GM23338 (cell line): ENCODE measurements around the gene DTL. TPM values are rescaled to one million over a fixed set of nuclear protein-coding genes. Genes with fewer than 3 reads are reported as not detected.

Source experiments
- ATAC-seq: fragments of 200-7000 bp; cut with Tn5 transposase; 3 replicates; pipeline ENCODE4 v1.9.1; 2020
- DNase-seq: peaks from one replicate; pipeline ENCODE4 v3.0.0-alpha.2; 2015; ENCODE audit warnings: low spot score
- H2AFZ ChIP-seq: fragments of 200-600 bp; sonication (generic); 2 replicates; pipeline ENCODE4 v1.8.0; 2016; ENCODE audit warnings: antibody characterized with exemption, mild to moderate bottlenecking, moderate library complexity
- H3F3A ChIP-seq: fragments of 200-600 bp; sonication (generic); replicated peaks from 2 replicates; pipeline ENCODE4 v1.8.0; 2017; ENCODE audit warnings: antibody characterized with exemption, mixed run types, low read depth
- H3K27ac ChIP-seq: fragments of 200-600 bp; sonication (generic); 2 replicates; pipeline ENCODE4 v1.6.1; 2016; ENCODE audit warnings: low read depth
- H3K27me3 ChIP-seq: fragments of 200-600 bp; sonication (generic); 2 replicates; pipeline ENCODE4 v1.8.0; 2016; ENCODE audit warnings: mild to moderate bottlenecking, mixed run types, moderate library complexity; ENCODE audit not compliant: insufficient read depth
- H3K36me3 ChIP-seq: fragments of 200-600 bp; sonication (generic); 2 replicates; pipeline ENCODE4 v1.8.0; 2016; ENCODE audit warnings: mild to moderate bottlenecking; ENCODE audit not compliant: insufficient read depth
- H3K4me1 ChIP-seq: fragments of 200-600 bp; sonication (generic); 2 replicates; pipeline ENCODE4 v1.8.0; 2016; ENCODE audit warnings: mild to moderate bottlenecking, moderate library complexity; ENCODE audit not compliant: insufficient read depth
- H3K4me2 ChIP-seq: fragments of 200-600 bp; sonication (generic); 2 replicates; pipeline ENCODE4 v1.7.1; 2017; ENCODE audit warnings: mixed run types
- H3K4me3 ChIP-seq: fragments of 200-600 bp; sonication (generic); 2 replicates; pipeline ENCODE4 v1.6.1; 2016; ENCODE audit warnings: mixed run types
- H3K79me2 ChIP-seq: fragments of 200-600 bp; sonication (generic); replicated peaks from 2 replicates; pipeline ENCODE4 v1.8.0; 2017; ENCODE audit warnings: mild to moderate bottlenecking; ENCODE audit not compliant: insufficient read depth
- H3K9me2 ChIP-seq: fragments of 200-600 bp; sonication (generic); 2 replicates; pipeline ENCODE4 v1.8.0; 2017; ENCODE audit not compliant: insufficient read depth
- H4K20me1 ChIP-seq: fragments of 200-600 bp; sonication (generic); replicated peaks from 2 replicates; pipeline ENCODE4 v1.8.0; 2017; ENCODE audit warnings: mild to moderate bottlenecking; ENCODE audit not compliant: insufficient read depth
- H3K27ac Mint-ChIP-seq: 2 replicates; pipeline ENCODE4 v1.8.0; 2020; ENCODE audit warnings: inconsistent platforms, mild to moderate bottlenecking, moderate library complexity, mixed read lengths
- H3K27me3 Mint-ChIP-seq: 3 replicates; pipeline ENCODE4 v1.8.0; 2022; ENCODE audit warnings: low read depth, mild to moderate bottlenecking, moderate library complexity, mixed read lengths, inconsistent platforms; ENCODE audit not compliant: insufficient read depth, poor library complexity
- H3K36me3 Mint-ChIP-seq: 3 replicates; pipeline ENCODE4 v1.8.0; 2021; ENCODE audit warnings: low read depth, mild to moderate bottlenecking, inconsistent platforms, moderate library complexity, mixed read lengths
- H3K4me1 Mint-ChIP-seq: 3 replicates; pipeline ENCODE4 v1.8.0; 2020; ENCODE audit warnings: mild to moderate bottlenecking, inconsistent platforms, mixed read lengths
- H3K4me3 Mint-ChIP-seq: 3 replicates; pipeline ENCODE4 v1.8.0; 2021; ENCODE audit warnings: moderate library complexity, mild to moderate bottlenecking, inconsistent platforms, mixed read lengths
- H3K9me3 Mint-ChIP-seq: 3 replicates; pipeline ENCODE4 v1.8.0; 2020; ENCODE audit warnings: moderate library complexity, mild to moderate bottlenecking, inconsistent platforms, mixed read lengths
- EZH2 ChIP-seq: fragments of 200-600 bp; sonication (generic); IDR thresholded peaks from one replicate; pipeline ENCODE4 v1.8.0; 2017; ENCODE audit warnings: antibody characterized with exemption, mild to moderate bottlenecking, low read depth; ENCODE audit not compliant: unreplicated experiment
- EZH2phosphoT487 ChIP-seq: fragments of 200-600 bp; sonication (generic); IDR thresholded peaks from one replicate; pipeline ENCODE4 v1.8.1; 2018; ENCODE audit warnings: antibody characterized with exemption; ENCODE audit not compliant: unreplicated experiment
- JUNB ChIP-seq: IDR thresholded peaks from one replicate; pipeline ENCODE4 v1.6.1; 2016; ENCODE audit warnings: antibody characterized with exemption; ENCODE audit not compliant: unreplicated experiment
- NANOG ChIP-seq: IDR thresholded peaks from 2 replicates; pipeline ENCODE4 v1.6.1; 2016; ENCODE audit warnings: antibody characterized with exemption, borderline replicate concordance
- POLR2AphosphoS5 ChIP-seq: IDR thresholded peaks from 2 replicates; pipeline ENCODE4 v1.6.1; 2016; ENCODE audit warnings: antibody characterized with exemption, low read depth
- REST ChIP-seq: IDR thresholded peaks from one replicate; pipeline ENCODE4 v1.6.1; 2018; ENCODE audit warnings: antibody characterized with exemption; ENCODE audit not compliant: unreplicated experiment
- STAT1 ChIP-seq: IDR thresholded peaks from one replicate; pipeline ENCODE4 v1.6.1; 2016; ENCODE audit warnings: antibody characterized with exemption; ENCODE audit not compliant: unreplicated experiment
- ZNF331 ChIP-seq: fragments of 250-450 bp; sonication (Bioruptor Pico); IDR thresholded peaks from 2 replicates; pipeline ENCODE4 v1.5.0; 2020; ENCODE audit warnings: low read depth, mild to moderate bottlenecking, moderate library complexity
- ZNF462 ChIP-seq: fragments of 250-450 bp; sonication (Bioruptor Pico); IDR thresholded peaks from 2 replicates; pipeline ENCODE4 v1.5.0; 2020; ENCODE audit warnings: mild to moderate bottlenecking, moderate library complexity
- polyA plus RNA-seq: library from polyadenylated mRNA; unstranded; fragments of >200 nt; fragmentation: Nextera tagmentation; extraction: Ambion mirVana; gene quantifications from 2 replicates; pipeline ENCODE4 v1.2.1, GENCODE V29; 2016
- total RNA-seq: library from RNA; depleted of rRNA; stranded (reverse); fragments of >200 nt; shearing (Covaris generic); gene quantifications from 2 replicates; pipeline ENCODE4 v1.2.3, GENCODE V29; 2014

DTL gene
- total and polyA plus RNA-seq, 2 experiments from 2014 or later: 26.5 to 58.8 TPM

DNA sequence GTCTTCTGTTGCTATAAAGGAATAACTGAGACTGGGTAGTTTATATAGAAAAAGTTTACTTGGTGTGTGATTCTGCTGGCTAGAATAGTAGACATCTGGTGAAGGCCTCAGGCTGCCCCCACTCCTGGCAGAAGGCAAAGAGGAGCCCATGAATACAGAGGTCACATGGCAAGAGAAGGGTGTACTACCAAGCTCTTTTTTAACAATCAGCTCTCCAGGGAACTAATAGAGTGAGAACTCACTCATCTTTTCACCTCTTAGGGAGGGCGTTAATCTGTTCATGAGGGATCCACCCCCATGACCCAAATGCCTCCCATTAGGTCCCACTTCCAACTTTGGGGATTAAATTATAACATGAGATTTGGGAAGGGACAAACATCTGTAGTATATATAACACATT lies 9.3 kb downstream of the DTL start:
- DNase-seq (no peak), ATAC-seq (no peak)
- Mint-ChIP-seq H3K9me3 (no peaks in the 10 kb centered on the region), H3K4me3 (no peak overlapping the region), H3K27ac (no peak overlapping the region), H3K27me3 (no peaks in the 10 kb centered on the region), H3K4me1 (peaks cover 8% of the 10 kb centered on the region; the same call in 2 of the 3 replicates), H3K36me3 (peaks cover 54% of the 10 kb centered on the region)
- no peak overlapping the region for H2AFZ ChIP-seq
- no peak for TF ChIP-seq ZNF462 (CRISPR knock-in tag)
- no peak for TF ChIP-seq EZH2
- no peak for TF ChIP-seq POLR2AphosphoS5
- no peak for TF ChIP-seq EZH2phosphoT487
- TF ChIP-seq STAT1: no peak
- TF ChIP-seq ZNF331 (CRISPR knock-in tag): no peak
- peaks cover 45% of the 10 kb centered on the region for H4K20me1 ChIP-seq
- H3K27ac ChIP-seq: no peak overlapping the region
- no peaks in the 10 kb centered on the region for H3K9me2 ChIP-seq
- peaks cover 52% of the 10 kb centered on the region for H3K79me2 ChIP-seq
- no peaks in the 10 kb centered on the region for H3K27me3 ChIP-seq
- H3K36me3 ChIP-seq: peaks cover 14% of the 10 kb centered on the region; the same call in 1 of the 2 replicates
- H3F3A ChIP-seq: no peaks in the 10 kb centered on the region
- no peak overlapping the region for H3K4me2 ChIP-seq
- no peaks in the 10 kb centered on the region for H3K4me1 ChIP-seq
- no peak overlapping the region for H3K4me3 ChIP-seq

DNA sequence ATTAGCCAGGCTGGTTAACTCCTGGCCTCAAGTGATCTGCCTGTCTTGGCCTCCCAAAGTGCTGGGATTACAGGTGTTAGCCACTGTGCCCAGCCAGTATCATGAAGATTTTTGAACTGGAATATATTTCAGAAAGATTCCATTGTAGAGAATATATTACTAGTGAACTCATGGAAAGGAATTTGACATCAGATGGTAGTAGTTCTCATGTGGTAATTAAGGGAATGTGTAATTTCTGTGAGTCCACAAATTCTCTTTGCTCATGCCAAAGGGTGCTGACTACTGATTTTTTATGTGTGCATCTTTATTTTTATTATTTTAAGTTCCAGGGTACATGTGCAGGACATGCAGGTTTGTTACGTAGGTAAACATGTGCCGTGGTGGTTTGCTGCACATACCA lies 10.4 kb downstream of the DTL start:
- Mint-ChIP-seq H3K27me3 (no peaks in the 10 kb centered on the region), H3K9me3 (no peaks in the 10 kb centered on the region), H3K4me1 (peaks cover 1% of the 10 kb centered on the region; the same call in 2 of the 3 replicates), H3K27ac (no peak overlapping the region), H3K36me3 (peaks cover 64% of the 10 kb centered on the region), H3K4me3 (no peak overlapping the region)
- H4K20me1 ChIP-seq: peaks cover 38% of the 10 kb centered on the region
- no peak for DNase-seq
- no peaks in the 10 kb centered on the region for H3K27me3 ChIP-seq
- no peaks in the 10 kb centered on the region for H3K9me2 ChIP-seq
- no peak for ATAC-seq
- no peak overlapping the region for H2AFZ ChIP-seq
- no peaks in the 10 kb centered on the region for H3K4me1 ChIP-seq
- H3K4me2 ChIP-seq: no peak overlapping the region
- peaks cover 21% of the 10 kb centered on the region; the same call in 1 of the 2 replicates for H3K36me3 ChIP-seq
- H3K27ac ChIP-seq: no peak overlapping the region
- no peaks in the 10 kb centered on the region for H3F3A ChIP-seq
- H3K79me2 ChIP-seq: peaks cover 41% of the 10 kb centered on the region
- no peak overlapping the region for H3K4me3 ChIP-seq
- TF ChIP-seq REST: no peak
- no peak for TF ChIP-seq NANOG
- no peak for TF ChIP-seq JUNB
- no peak for TF ChIP-seq EZH2phosphoT487
